Measurements from ENCODE around the gene MROH2A. TPM values are rescaled to one million over a fixed set of nuclear protein-coding genes. Genes with fewer than 3 reads are reported as not detected.

The MROH2A gene
- polyA plus RNA-seq, 10 donors, result 0.18 TPM; not detected in 9

- no peak for DNase-seq
Measured at GRCh38 chr2:233764761-233765160, 13.4 kb upstream of the MROH2A start.

GRCh38 chr2:233766416-233766815, 11.7 kb upstream of the MROH2A start:
- no peak for DNase-seq

DNA sequence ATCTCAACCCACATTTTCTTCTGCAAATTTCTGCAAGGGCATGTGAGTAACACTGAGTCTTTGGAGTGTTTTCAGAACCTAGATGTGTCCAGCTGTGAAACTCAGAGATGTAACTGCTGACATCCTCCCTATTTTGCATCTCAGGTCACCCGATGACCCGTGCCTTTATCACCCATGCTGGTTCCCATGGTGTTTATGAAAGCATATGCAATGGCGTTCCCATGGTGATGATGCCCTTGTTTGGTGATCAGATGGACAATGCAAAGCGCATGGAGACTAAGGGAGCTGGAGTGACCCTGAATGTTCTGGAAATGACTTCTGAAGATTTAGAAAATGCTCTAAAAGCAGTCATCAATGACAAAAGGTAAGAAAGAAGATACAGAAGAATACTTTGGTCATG, 10.1 kb upstream of the MROH2A start:
- DNase-seq, result no peak

- DNase-seq, result no peak
Measured at GRCh38 chr2:233769260-233769659, 8.9 kb upstream of the MROH2A start.

DNA sequence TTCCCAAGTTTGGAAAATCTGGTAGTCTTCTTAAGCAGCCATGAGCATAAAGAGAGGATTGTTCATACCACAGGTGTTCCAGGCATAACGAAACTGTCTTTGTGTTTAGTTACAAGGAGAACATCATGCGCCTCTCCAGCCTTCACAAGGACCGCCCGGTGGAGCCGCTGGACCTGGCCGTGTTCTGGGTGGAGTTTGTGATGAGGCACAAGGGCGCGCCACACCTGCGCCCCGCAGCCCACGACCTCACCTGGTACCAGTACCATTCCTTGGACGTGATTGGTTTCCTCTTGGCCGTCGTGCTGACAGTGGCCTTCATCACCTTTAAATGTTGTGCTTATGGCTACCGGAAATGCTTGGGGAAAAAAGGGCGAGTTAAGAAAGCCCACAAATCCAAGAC, 6.0 kb upstream of the MROH2A start:
- DNase-seq, result no peak

DNA sequence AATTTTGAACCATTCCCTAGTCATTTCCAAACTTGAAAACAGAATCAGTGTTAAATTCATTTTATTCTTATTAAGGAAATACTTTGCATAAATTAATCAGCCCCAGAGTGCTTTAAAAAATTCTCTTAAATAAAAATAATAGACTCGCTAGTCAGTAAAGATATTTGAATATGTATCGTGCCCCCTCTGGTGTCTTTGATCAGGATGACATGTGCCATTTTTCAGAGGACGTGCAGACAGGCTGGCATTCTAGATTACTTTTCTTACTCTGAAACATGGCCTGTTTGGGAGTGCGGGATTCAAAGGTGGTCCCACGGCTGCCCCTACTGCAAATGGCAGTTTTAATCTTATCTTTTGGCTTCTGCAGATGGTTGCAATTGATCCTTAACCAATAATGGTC, 5.5 kb upstream of the MROH2A start:
- no peak for DNase-seq

- DNase-seq, result no peak
Measured at GRCh38 chr2:233773854-233774253, 4.3 kb upstream of the MROH2A start.

GRCh38 chr2:233775414-233775813, 2.7 kb upstream of the MROH2A start:
- DNase-seq, result no peak

DNA sequence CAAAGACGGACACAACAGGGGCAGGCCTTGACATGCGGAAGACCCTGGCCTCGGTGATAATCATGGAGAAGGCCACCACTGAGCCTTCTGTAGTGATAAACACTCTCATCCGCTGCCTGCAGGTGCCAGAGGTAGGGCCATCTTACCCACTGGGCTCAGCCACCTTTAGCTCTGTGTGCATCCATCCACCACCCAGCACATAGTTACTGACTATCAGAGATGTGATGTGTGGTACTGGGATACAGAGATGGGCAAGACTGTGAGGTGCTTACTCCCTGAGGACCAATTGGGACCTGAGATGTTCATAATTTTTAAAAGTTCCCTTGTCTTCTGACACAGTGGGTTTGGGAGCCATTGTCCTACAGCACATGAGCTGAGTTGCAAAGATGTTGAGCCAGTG, 1.6 kb downstream of the MROH2A start:
- no peak for DNase-seq

DNA sequence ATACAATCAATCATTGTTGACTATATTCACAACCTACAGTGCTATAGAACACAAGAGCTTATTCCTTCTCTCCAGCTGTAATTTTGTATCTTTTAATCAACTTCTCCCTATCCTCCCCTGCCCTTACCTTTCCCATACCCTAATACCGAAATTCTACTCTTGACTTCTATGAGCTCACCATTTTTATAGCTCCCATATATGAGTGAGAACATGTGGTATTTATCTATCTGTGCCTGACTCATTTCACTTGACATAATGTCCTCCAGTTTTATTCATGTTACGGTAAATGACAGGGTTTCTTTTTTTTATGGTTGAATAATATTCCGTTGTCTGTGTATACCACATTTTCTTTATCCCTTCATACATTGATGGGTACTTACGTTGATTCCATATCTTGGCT, 2.6 kb downstream of the MROH2A start:
- no peak for DNase-seq

DNA sequence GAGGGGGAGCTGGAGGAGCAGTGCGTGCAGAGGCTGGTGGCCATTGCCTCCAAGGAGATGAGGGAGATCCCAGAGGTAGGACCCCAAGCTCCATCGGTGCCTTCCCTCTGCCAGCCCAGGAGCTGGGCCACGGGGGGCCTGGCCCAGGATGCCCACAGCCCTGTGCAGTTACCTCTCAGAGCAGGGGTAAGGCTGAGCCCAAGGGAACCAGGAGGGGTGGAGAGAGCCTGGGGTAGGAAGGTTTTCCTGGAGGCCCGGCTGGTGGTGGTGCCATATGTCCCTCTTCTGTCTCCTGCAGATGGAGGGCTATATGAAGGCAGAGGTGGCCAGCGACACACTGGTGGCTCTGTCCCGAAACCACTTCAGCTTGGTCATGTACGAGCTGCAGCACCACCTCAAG, 11.4 kb downstream of the MROH2A start:
- no peak for DNase-seq

GRCh38 chr2:233791151-233791882, 13.2 kb downstream of the MROH2A start:
- no peak for DNase-seq

DNA sequence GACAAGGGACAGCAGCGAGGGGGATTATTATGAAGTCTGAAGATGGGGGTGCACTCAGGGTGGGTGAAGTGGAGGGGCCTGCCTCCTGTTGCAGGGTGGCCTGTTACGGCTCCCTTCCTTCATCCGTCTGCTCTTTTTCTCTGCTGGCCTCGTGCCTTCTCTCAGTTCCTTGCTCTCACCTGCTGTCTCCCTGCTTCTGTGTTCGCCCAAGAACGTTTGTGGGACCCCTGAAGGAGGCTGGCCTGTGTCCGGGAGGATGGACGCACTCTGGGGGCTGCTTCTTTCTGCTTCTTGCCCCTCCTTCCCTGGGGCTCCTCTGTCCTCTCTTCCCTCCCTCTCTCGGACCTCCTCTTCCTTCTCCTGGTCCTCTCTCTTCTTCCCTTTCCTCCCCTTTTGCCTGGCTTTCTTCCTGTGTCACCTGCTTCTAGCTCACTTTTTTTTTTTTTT, 13.8 kb downstream of the MROH2A start:
- no peak for DNase-seq

DNA sequence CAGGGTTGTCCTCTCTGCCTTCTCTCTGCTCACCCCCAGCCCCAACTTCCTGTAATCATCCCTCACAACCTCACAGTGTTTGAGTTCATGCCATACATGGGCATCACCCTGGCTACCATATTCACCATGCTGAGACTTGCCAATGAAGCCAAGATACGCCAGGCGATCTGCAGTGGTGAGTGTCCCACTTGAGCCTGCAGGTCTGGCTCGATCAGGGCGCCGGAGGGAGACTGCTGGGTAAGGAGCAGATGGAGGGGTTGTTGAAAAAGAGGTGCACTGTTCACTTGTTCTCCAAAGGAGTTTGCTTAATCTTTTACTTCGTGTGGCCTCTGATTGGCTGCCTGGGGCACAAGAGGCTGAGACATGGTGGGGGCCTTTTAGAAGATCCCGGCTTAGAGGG, 14.6 kb downstream of the MROH2A start:
- DNase-seq, result no peak

GRCh38 chr2:233793465-233794127, 15.5 kb downstream of the MROH2A start:
- no peak for DNase-seq

GRCh38 chr2:233794128-233794658, 16.1 kb downstream of the MROH2A start:
- DNase-seq, result no peak

DNA sequence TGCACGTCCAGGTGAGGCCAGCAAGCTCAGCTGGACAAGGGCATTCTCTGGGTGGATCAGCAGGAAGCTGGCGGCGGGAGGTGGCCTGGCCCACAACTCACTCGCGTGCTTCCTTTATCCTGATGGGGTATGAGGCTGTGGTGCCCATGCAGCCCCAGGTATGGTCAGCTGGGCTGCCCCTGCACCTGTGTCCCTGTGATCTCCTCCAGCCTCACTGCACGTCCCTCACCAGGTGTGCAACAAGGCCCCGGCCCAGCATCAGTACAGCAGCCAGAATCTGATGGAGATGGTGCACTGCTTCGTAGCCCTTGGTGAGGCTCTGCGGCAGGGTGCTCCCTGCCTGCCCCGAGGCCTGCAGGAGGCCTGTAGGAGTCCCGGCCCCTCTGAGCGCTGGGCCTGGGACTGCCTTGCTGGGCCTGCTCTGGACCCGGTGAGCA, 17.6 kb downstream of the MROH2A start:
- no peak for DNase-seq

DNA sequence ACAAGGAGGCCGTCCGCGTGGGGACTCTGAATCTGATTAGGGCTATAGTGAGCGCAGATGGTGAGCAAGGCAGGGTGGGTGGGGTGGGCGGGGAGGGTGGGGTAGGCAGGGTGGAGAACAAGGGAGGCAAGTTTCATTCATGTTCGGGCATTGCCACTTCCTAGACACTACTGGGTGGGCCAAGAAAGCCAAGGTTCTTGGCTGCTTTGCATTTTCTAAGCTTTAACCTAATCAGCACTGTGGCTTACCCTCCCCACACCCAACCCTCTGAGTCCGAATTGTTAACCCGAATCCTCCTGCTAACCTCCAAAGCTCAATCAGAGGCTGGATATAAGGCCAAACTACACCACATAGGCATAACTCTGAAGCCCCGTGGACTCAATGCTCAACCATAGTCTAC, 18.1 kb downstream of the MROH2A start:
- DNase-seq, result no peak

DNA sequence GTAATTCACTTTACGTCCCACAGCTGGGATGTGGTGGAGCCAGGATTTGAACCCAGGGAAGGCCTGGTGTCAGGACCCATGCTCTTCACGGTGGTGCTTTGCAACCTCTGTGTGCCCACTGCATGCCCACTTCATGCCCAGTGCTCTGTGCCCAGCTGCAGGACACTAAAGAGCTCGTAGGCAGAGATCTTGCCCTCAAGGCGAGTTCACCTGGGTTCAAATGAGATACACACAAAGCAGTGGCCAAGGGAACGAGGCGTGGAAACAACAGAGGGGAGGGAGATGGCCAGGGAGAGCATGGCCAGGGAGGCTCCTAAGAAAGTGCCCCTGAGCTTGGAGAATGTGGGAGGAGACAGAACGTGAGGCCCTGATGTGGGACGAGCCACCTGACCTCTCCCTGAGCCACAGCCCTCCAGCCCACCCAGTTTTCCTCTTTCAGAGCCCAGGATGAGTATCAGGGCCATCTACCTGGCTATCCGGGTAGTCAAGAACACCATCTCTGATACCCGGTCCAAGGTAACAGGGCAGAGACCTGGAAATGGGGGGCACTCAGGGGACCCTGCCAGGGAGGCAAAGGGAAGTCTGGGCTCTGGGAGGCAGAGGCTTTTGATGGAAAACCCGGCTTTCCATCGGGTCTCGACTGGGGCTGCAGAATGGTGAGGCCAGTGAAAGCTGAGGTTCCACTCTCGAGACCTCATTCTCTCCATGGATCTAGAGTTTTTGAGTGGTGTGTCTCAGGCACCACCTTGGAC, 20.4 kb downstream of the MROH2A start:
- DNase-seq, result no peak

GRCh38 chr2:233799087-233799665, 21.0 kb downstream of the MROH2A start:
- no peak for DNase-seq

DNA sequence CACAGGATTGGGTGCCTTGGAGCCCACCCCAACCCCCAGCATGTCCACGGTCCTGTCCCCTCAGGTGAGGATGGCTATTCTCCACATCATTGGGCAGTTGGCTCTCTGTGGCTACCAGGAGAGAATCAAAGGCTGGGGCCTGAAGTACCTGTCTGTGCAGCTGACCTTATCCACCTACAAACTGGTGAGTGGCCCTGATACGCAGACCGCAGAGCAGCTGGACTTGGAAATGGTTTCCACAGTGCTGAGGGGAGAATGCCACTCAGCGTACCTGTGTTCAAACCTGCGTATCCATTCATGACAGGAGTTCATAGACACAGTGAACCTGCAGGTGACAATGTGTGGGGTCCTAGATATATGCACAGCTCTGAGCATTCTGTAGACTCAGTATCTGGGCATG, 21.6 kb downstream of the MROH2A start:
- no peak for DNase-seq

- DNase-seq, result no peak
Measured at GRCh38 chr2:233800208-233800607, 22.1 kb downstream of the MROH2A start.
